H1 (cell line): ENCODE data around the gene VPS11. TPM values are rescaled to one million over a fixed set of nuclear protein-coding genes. Genes with fewer than 3 reads are reported as not detected.

Experiments
- EZH2 ChIP-seq: fragments of 200-600 bp; sonication (generic); IDR thresholded peaks from 2 replicates; pipeline ENCODE4 v1.7.1; 2012; ENCODE audit warnings: low read depth, mild to moderate bottlenecking, moderate library complexity, low read length, inconsistent platforms; ENCODE audit not compliant: severe bottlenecking
- HDAC2 ChIP-seq, 2 experiments: fragments of 300-600 bp in 1 of 2; sonication (generic) in 1 of 2; IDR thresholded peaks; 2 replicates each; pipeline ENCODE4 v1.6.1; 2011 to 2012; ENCODE audit warnings: low read depth in 2 of 2, low read length in 2 of 2, mild to moderate bottlenecking in 2 of 2, moderate library complexity in 2 of 2, borderline replicate concordance in 1 of 2, inconsistent platforms in 1 of 2
- HDAC6 ChIP-seq: IDR thresholded peaks from one replicate; pipeline ENCODE4 v1.7.1; 2012; ENCODE audit warnings: low read depth, mild to moderate bottlenecking, inconsistent platforms, low read length, moderate library complexity
- RFX5 ChIP-seq: IDR thresholded peaks from 2 replicates; pipeline ENCODE4 v1.6.1; 2011; ENCODE audit warnings: low read depth, low read length, improper control_type of control experiment, borderline replicate concordance
- polyA plus RNA-seq, 7 experiments: library from polyadenylated mRNA; depleted of rRNA in 3 of 7; stranded (reverse) in 5 of 7; unstranded in 2 of 7; fragments of >200 nt in 5 of 7; fragments of 200-250 nt in 2 of 7; gene quantifications; 1 replicate in 5 of 7; 2 replicates in 1 of 7; 4 replicates in 1 of 7; pipeline versions ENCODE4 v1.2.1 to v1.2.3, GENCODE V29; 2011 to 2013; ENCODE audit warnings: missing spikeins in 2 of 7, mixed read lengths in 2 of 7
- total RNA-seq: library from RNA; stranded (reverse); fragmentation: NEBNext Ultra II Directional; extraction: Animal tissue kit (Norgen Biotek cat#: 25700); gene quantifications from 2 replicates; pipeline ENCODE4 v1.2.1, GENCODE V29; 2021
- TF ChIP-seq, protein P1 (sequence below): IDR thresholded peaks from 2 replicates; pipeline ENCODE4 v1.6.1; 2011; ENCODE audit warnings: low read length, improper control_type of control experiment

VPS11 gene
- total and polyA plus RNA-seq, 2 of the 8 experiments (the other 6 are each of a cell fraction or from before 2014, with no cell fraction given), result 13.1 to 15.5 TPM

DNA sequence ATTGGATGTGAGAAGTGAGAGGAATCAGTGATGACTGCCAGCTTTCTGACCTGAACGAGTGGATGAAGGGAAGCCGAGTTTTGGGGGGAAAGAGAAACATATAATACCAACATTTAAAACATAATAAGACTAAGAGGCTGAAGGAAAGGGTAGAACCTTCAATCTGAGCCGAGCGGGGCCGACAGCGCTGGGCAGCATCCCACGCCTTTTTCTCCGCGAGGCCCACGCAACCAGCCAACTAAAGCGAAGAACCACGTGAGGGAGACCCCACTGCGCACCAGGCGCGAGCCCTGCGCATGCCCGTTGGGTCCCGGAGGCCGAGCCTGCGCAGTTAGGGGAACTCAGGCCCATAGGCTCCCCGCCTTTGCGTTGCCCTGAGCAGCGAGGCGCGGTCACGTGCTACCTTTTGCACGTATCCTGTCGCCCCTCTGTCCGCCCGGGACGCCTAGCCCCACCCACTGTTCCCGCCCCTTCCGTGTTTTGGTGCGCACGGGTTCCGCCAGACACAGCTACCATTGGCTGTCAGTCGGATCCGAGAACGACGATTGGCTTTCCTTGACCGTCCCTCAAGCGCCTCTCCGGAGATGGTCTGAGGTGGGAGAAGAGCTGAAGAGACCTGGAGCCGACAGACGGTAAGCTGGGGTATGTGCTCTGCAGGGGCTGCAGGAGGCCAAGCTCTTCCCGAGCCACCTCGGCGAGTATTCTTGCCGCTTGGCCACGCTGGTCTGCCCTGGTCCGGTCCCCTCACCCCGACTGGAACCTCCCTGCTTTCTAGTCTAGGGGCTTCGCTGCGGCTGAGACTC is 53.6 kb downstream of the VPS11 start, which contains the start of gene HINFP (continued):
- TF ChIP-seq HDAC2 (IDR thresholded peaks at IDR 0.05; ENCODE audit: borderline replicate concordance in 1 of 2, low read depth in 2 of 2, low read length in 2 of 2) (no peak), RFX5 (no peak), HDAC6 (no peak), EZH2 (no peak)
- TF ChIP-seq, protein P1, sequence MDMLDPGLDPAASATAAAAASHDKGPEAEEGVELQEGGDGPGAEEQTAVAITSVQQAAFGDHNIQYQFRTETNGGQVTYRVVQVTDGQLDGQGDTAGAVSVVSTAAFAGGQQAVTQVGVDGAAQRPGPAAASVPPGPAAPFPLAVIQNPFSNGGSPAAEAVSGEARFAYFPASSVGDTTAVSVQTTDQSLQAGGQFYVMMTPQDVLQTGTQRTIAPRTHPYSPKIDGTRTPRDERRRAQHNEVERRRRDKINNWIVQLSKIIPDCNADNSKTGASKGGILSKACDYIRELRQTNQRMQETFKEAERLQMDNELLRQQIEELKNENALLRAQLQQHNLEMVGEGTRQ, result peak; percentile 94
